Neural cell (in vitro differentiated cells): ENCODE results near the gene STK32B. TPM values are rescaled to one million over a fixed set of nuclear protein-coding genes. Genes with fewer than 3 reads are reported as not detected.

Source experiments
- H2AFZ ChIP-seq: fragments of 200-600, 300-800 bp; sonication (generic), shearing (Covaris generic); 2 replicates; pipeline ENCODE4 v1.6.0; 2014; ENCODE audit warnings: low read depth, mild to moderate bottlenecking, antibody characterized with exemption, low read length, moderate library complexity
- H3F3A ChIP-seq: fragments of 200-600 bp; shearing (Covaris generic); 2 replicates; pipeline ENCODE4 v1.6.1; 2016; ENCODE audit warnings: mild to moderate bottlenecking, moderate library complexity, mixed read lengths, antibody characterized with exemption, low read length; ENCODE audit not compliant: insufficient read depth, poor library complexity, severe bottlenecking
- H3K27ac ChIP-seq: fragments of 200-600, 300-800 bp; sonication (generic), shearing (Covaris generic); 2 replicates; pipeline ENCODE4 v1.5.1; 2014; ENCODE audit warnings: mild to moderate bottlenecking, low read length, moderate library complexity
- H3K27me3 ChIP-seq: fragments of 300-800, 200-600 bp; sonication (generic), shearing (Covaris generic); 2 replicates; pipeline ENCODE4 v1.6.0; 2014; ENCODE audit warnings: mild to moderate bottlenecking, low read depth, low read length, moderate library complexity; ENCODE audit not compliant: insufficient read depth
- H3K36me3 ChIP-seq: fragments of 300-800, 200-600 bp; sonication (generic), shearing (Covaris generic); 2 replicates; pipeline ENCODE4 v1.5.1; 2014; ENCODE audit warnings: mild to moderate bottlenecking, antibody characterized with exemption, low read length, moderate library complexity; ENCODE audit not compliant: insufficient read depth
- H3K4me2 ChIP-seq: fragments of 300-800, 200-600 bp; sonication (generic), shearing (Covaris generic); 2 replicates; pipeline ENCODE4 v1.6.0; 2014; ENCODE audit warnings: mild to moderate bottlenecking, low read length
- H3K4me3 ChIP-seq: fragments of 300-800, 200-600 bp; sonication (generic), shearing (Covaris generic); 2 replicates; pipeline ENCODE4 v1.5.1; 2014; ENCODE audit warnings: mild to moderate bottlenecking, low read length, moderate library complexity
- H3K79me2 ChIP-seq: fragments of 200-600 bp; shearing (Covaris generic); replicated peaks from 2 replicates; pipeline ENCODE4 v1.6.0; 2014; ENCODE audit warnings: mild to moderate bottlenecking, low read length, moderate library complexity; ENCODE audit not compliant: insufficient read depth
- H3K9ac ChIP-seq: fragments of 300-800, 200-600 bp; sonication (generic), shearing (Covaris generic); 2 replicates; pipeline ENCODE4 v1.6.1; 2016; ENCODE audit warnings: mild to moderate bottlenecking, low read length, mixed read lengths
- H3K9me2 ChIP-seq: fragments of 200-600 bp; shearing (Covaris generic); 2 replicates; pipeline ENCODE4 v1.6.1; 2016; ENCODE audit warnings: mild to moderate bottlenecking, low read length, mixed read lengths; ENCODE audit not compliant: insufficient read depth
- H3K9me3 ChIP-seq: fragments of 200-600, 300-800 bp; sonication (generic), shearing (Covaris generic); 2 replicates; pipeline ENCODE4 v1.6.1; 2016; ENCODE audit warnings: mild to moderate bottlenecking, mixed run types, low read length, moderate library complexity, mixed read lengths
- H4K20me1 ChIP-seq: fragments of 200-600 bp; shearing (Covaris generic); 2 replicates; pipeline ENCODE4 v1.6.1; 2016; ENCODE audit warnings: mild to moderate bottlenecking, mixed run types; ENCODE audit not compliant: insufficient read depth
- CTCF ChIP-seq: fragments of 450-650 bp; IDR thresholded peaks from 2 replicates; pipeline ENCODE4 v1.5.1; 2014; ENCODE audit warnings: antibody characterized with exemption, mild to moderate bottlenecking, moderate library complexity; ENCODE audit not compliant: poor library complexity, severe bottlenecking
- EP300 ChIP-seq: fragments of 450-650 bp; conservative IDR thresholded peaks from 2 replicates; pipeline ENCODE4 v1.6.1; 2014; ENCODE audit warnings: antibody characterized with exemption, mild to moderate bottlenecking, moderate library complexity; ENCODE audit not compliant: poor library complexity, severe bottlenecking
- EZH2 ChIP-seq: fragments of 200-600, 300-800 bp; shearing (Covaris generic), sonication (generic); IDR thresholded peaks from 2 replicates; pipeline ENCODE4 v1.6.1; 2014; ENCODE audit warnings: antibody characterized with exemption, low read length, borderline replicate concordance, mild to moderate bottlenecking; ENCODE audit not compliant: insufficient read depth, poor library complexity, severe bottlenecking
- MXI1 ChIP-seq: fragments of 450-650 bp; conservative IDR thresholded peaks from 2 replicates; pipeline ENCODE4 v1.6.1; 2014; ENCODE audit warnings: antibody characterized with exemption, mild to moderate bottlenecking; ENCODE audit not compliant: poor library complexity, severe bottlenecking
- POLR2AphosphoS5 ChIP-seq: IDR thresholded peaks from 2 replicates; pipeline ENCODE4 v1.6.1; 2012
- RAD21 ChIP-seq: fragments of 450-650 bp; conservative IDR thresholded peaks from 2 replicates; pipeline ENCODE4 v1.6.1; 2014; ENCODE audit warnings: antibody characterized with exemption, mild to moderate bottlenecking, moderate library complexity
- REST ChIP-seq: IDR thresholded peaks from 2 replicates; pipeline ENCODE4 v1.6.1; 2012; ENCODE audit warnings: borderline replicate concordance
- SMC3 ChIP-seq: fragments of 450-650 bp; conservative IDR thresholded peaks from 2 replicates; pipeline ENCODE4 v1.6.1; 2014; ENCODE audit warnings: antibody characterized with exemption, mild to moderate bottlenecking, moderate library complexity; ENCODE audit not compliant: poor library complexity
- TAF1 ChIP-seq: IDR thresholded peaks from 2 replicates; pipeline ENCODE4 v1.6.1; 2012; ENCODE audit warnings: low read depth
- polyA plus RNA-seq: library from polyadenylated mRNA; depleted of rRNA; stranded (reverse); fragments of >200 nt; gene quantifications from 2 replicates; pipeline ENCODE4 v1.2.3, GENCODE V29; 2014

Gene STK32B
- polyA plus RNA-seq, 1 donor from 2014 or later, result 42.8 TPM

GRCh38 chr4:5504486-5504885 is 453.2 kb downstream of the STK32B start:
- H3K36me3 ChIP-seq, result no peaks in the 10 kb centered on the region
- no peak for TF ChIP-seq SMC3
- TF ChIP-seq MXI1, result no peak
- no peak for TF ChIP-seq POLR2AphosphoS5
- no peak for TF ChIP-seq EZH2
- no peak for TF ChIP-seq REST
- H3K27me3 ChIP-seq, result no peaks in the 10 kb centered on the region
- no peaks in the 10 kb centered on the region for H3K9me2 ChIP-seq
- H3K9me3 ChIP-seq, result no peaks in the 10 kb centered on the region
- no peak overlapping the region for H3K27ac ChIP-seq
- H3K4me3 ChIP-seq, result no peak overlapping the region
- no peaks in the 10 kb centered on the region for H3K79me2 ChIP-seq
- H3F3A ChIP-seq, result no peaks in the 10 kb centered on the region
- H3K4me2 ChIP-seq, result no peak overlapping the region
- H4K20me1 ChIP-seq, result no peaks in the 10 kb centered on the region
- H3K9ac ChIP-seq, result no peak overlapping the region
- no peak overlapping the region for H2AFZ ChIP-seq

GRCh38 chr4:5510504-5510903 is 459.2 kb downstream of the STK32B start:
- no peak for TF ChIP-seq POLR2AphosphoS5
- no peak for TF ChIP-seq SMC3
- no peak for TF ChIP-seq EP300
- no peak for TF ChIP-seq CTCF
- no peak for TF ChIP-seq TAF1
- TF ChIP-seq REST, result no peak
- TF ChIP-seq EZH2, result no peak
- TF ChIP-seq RAD21, result no peak
- no peak for TF ChIP-seq MXI1
- H3K9me3 ChIP-seq, result no peaks in the 10 kb centered on the region
- no peak overlapping the region for H3K4me3 ChIP-seq
- H4K20me1 ChIP-seq, result no peaks in the 10 kb centered on the region
- H2AFZ ChIP-seq, result no peak overlapping the region
- H3K9me2 ChIP-seq, result no peaks in the 10 kb centered on the region
- H3K79me2 ChIP-seq, result no peaks in the 10 kb centered on the region
- H3K36me3 ChIP-seq, result no peaks in the 10 kb centered on the region
- no peak overlapping the region for H3K4me2 ChIP-seq
- H3K9ac ChIP-seq, result no peak overlapping the region
- H3F3A ChIP-seq, result no peaks in the 10 kb centered on the region
- no peaks in the 10 kb centered on the region for H3K27me3 ChIP-seq
- H3K27ac ChIP-seq, result no peak overlapping the region
